ENCODE data around the gene SZRD1.

The SZRD1 gene

GRCh38 chr1:16441282-16441665, 74.2 kb downstream of the SZRD1 start:
- no peak for DNase-seq

- no peak for DNase-seq
Measured at GRCh38 chr1:16442265-16442664, 75.2 kb downstream of the SZRD1 start.

- DNase-seq: no peak
Measured at GRCh38 chr1:16442941-16443340, 75.9 kb downstream of the SZRD1 start.

- no peak for DNase-seq
Measured at GRCh38 chr1:16443975-16444770, 77.1 kb downstream of the SZRD1 start.

GRCh38 chr1:16445052-16445451, 78.0 kb downstream of the SZRD1 start:
- DNase-seq: no peak

GRCh38 chr1:16446116-16446515, 79.1 kb downstream of the SZRD1 start:
- DNase-seq: no peak

- no peak for DNase-seq
Measured at GRCh38 chr1:16447641-16448040, 80.6 kb downstream of the SZRD1 start.
